GF-D8 (cell line): ENCODE data around the gene PRMT6.
"Not testable (repeated sequence)": the region's sequence is repeated elsewhere in the genome, so short reads cannot be mapped to it uniquely, and the experiment has no call there.

ENCODE experiments used
- DNase-seq: peaks from one replicate; lab custom pipeline; 2025; lab: John Stamatoyannopoulos, UW

Gene PRMT6

GRCh38 chr1:107056426-107057196 lies at the start of gene PRMT6:
Gene PRMT6 (plus strand): TSS chr1:107056674. CDS start chr1:107056716, 42 bp downstream.
- peak; percentile 62 for DNase-seq

- no peak for DNase-seq
These were observed 47.2 kb upstream of the PRMT6 start for GRCh38 chr1:107009281-107009680.

- no peak for DNase-seq
These were observed 45.9 kb upstream of the PRMT6 start for GRCh38 chr1:107010582-107010981.

- no peak for DNase-seq
These were observed 40.0 kb upstream of the PRMT6 start for GRCh38 chr1:107016376-107016978.

GRCh38 chr1:107018445-107018844 lies 38.0 kb upstream of the PRMT6 start:
- DNase-seq = no peak

- no peak for DNase-seq
These were observed 37.3 kb upstream of the PRMT6 start for GRCh38 chr1:107019166-107019565.

GRCh38 chr1:107038874-107039273 lies 17.6 kb upstream of the PRMT6 start:
- not testable (repeated sequence) for DNase-seq

GRCh38 chr1:107044310-107045220 lies 11.9 kb upstream of the PRMT6 start:
- DNase-seq = not testable (repeated sequence)

- DNase-seq = no peak
These were observed 8.9 kb upstream of the PRMT6 start for GRCh38 chr1:107047602-107048001.

GRCh38 chr1:107048241-107048640 lies 8.2 kb upstream of the PRMT6 start:
- DNase-seq = no peak

- DNase-seq = no peak
These were observed 5.2 kb upstream of the PRMT6 start for GRCh38 chr1:107051266-107051665.

GRCh38 chr1:107055919-107056425 lies 502 bp upstream of the PRMT6 start:
- not testable (repeated sequence) for DNase-seq

- no peak for DNase-seq
These were observed 991 bp downstream of the PRMT6 start for GRCh38 chr1:107057197-107058133.

GRCh38 chr1:107058245-107059032 lies 2.0 kb downstream of the PRMT6 start:
- peak; percentile 45 for DNase-seq

- DNase-seq = no peak
These were observed 5.4 kb downstream of the PRMT6 start for GRCh38 chr1:107061886-107062285.

GRCh38 chr1:107073493-107073892 lies 17.0 kb downstream of the PRMT6 start:
- DNase-seq = no peak

- DNase-seq = no peak
These were observed 20.4 kb downstream of the PRMT6 start for GRCh38 chr1:107076841-107077240.

- DNase-seq = no peak
These were observed 22.8 kb downstream of the PRMT6 start for GRCh38 chr1:107079249-107079648.

GRCh38 chr1:107081102-107081501 lies 24.6 kb downstream of the PRMT6 start:
- DNase-seq = no peak

GRCh38 chr1:107091418-107091817 lies 34.9 kb downstream of the PRMT6 start:
- no peak for DNase-seq
